ENCODE results near the gene SLC16A12. TPM values are rescaled to one million over a fixed set of nuclear protein-coding genes. Genes with fewer than 3 reads are reported as not detected.
"Not testable (repeated sequence)": the region's sequence is repeated elsewhere in the genome, so short reads cannot be mapped to it uniquely, and the experiment has no call there.

Gene SLC16A12
- total RNA-seq, 2 donors from 2014 or later, result 0.51 to 0.57 TPM

DNA sequence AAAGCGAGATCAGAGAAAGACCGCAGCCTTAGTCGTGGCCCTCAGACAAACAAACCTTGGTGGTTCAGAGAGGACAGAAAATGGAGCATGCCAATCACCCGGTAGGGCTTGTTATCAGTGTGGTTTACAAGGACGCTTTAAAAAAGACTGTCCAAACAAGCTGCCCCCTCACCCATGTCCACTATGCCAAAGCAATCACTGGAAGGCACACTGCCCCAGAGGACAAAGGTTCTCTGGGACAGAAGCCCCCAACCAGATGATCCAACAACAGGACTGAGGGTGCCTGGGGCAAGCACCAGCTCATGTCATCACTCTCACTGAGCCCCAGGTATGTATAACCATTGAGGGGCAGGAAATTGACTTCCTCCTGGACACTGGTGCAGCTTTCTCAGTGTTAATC, 126.1 kb downstream of the SLC16A12 start:
- intact Hi-C loops (cut with DNase I), result not testable (repeated sequence)

DNA sequence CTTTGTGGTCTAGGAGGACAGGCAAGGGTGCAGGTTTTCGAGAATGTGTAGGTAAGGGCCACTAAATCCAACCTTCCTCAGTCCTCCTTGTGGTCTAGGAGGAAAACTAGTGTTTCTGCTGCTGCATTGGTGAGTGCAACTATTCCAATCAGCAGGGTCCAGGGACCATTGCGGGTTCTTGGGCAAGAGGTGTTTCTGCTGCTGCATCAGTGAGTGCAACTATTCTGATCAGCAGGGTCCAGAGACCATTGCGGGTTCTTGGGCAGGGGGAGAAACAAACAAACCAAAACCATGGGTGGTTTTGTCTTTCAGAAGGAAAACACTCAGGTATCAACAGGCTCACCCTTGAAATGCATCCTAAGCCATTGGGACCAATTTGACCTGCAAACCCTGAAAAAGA, 127.6 kb downstream of the SLC16A12 start:
- DNase-seq (ENCODE audit: low spot score); intact Hi-C loops (cut with DNase I): not testable (repeated sequence)

More for the DNA sequence above, 126.1 kb downstream of the SLC16A12 start:
- not testable (repeated sequence) for DNase-seq (ENCODE audit: low spot score)

DNA sequence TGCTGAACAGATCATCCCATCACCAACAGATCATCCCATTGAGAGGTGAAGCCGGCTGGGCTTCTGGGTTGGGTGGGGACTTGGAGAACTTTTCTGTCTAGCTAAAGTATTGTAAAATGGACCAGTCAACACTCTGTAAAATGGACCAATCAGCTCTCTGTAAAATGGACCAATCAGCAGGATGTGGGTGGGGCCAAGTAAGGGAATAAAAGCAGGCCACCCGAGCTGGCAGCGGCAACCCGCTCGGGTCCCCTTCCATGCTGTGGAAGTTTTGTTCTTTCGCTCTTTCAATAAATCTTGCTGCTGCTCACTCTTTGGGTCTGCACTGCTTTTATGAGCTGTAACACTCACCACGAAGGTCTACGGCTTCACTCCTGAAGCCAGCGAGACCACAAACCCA, 129.2 kb downstream of the SLC16A12 start:
- DNase-seq (ENCODE audit: low spot score); intact Hi-C loops (cut with DNase I): not testable (repeated sequence)

DNA sequence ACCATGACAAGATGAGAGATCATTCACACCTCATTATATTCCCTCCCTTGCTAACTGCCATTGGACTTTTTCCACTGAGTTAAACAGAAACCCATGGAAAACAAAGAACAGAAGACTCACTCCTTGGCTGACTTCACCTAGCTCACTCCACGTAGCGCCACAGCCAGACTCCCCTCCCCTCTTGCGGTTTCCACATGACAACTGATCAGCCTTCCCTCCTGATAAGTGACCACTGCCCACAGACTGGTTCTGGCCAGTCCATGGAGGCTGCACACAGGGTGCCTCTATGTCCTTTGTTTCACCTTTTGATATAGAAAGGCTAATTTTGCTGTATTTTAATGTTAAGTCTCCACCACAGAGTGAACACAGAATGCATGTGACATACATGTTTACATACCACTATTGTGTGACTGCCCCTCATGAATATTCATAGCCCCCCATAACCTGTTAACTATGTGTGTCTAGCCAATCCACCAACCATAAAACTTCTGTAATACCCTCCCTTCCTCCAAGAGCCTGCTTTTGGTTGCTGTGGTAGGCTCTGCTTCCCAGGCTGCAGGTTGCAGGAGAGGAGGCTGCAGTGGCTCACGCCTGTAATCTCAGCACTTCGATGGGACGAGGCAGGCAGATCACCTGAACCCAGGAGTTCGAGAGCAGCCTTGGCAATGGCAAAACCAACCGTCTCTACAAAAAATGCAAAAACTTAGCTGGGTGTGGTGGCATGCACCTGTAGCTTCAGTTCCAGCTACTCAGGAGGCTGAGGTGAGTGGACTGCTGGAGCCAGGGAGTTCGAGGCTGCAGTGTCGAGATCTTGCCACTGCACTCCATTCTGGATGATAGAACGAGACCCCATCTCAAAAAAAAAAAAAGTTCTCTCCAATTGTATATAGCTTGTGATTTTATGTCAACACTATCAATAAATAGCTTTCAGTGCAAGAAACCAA, 131.0 kb downstream of the SLC16A12 start:
- no peak for DNase-seq (ENCODE audit: low spot score)
- intact Hi-C loops (cut with DNase I), result no loop called here

DNA sequence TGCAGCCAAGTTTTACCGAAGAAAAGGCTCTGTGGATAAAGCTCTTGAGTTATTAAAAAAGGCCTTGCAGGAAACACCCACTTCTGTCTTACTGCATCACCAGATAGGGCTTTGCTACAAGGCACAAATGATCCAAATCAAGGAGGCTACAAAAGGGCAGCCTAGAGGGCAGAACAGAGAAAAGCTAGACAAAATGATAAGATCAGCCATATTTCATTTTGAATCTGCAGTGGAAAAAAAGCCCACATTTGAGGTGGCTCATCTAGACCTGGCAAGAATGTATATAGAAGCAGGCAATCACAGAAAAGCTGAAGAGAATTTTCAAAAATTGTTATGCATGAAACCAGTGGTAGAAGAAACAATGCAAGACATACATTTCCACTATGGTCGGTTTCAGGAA, 132.4 kb downstream of the SLC16A12 start:
- DNase-seq (ENCODE audit: low spot score), result no peak
- intact Hi-C loops (cut with DNase I), result no loop called here

DNA sequence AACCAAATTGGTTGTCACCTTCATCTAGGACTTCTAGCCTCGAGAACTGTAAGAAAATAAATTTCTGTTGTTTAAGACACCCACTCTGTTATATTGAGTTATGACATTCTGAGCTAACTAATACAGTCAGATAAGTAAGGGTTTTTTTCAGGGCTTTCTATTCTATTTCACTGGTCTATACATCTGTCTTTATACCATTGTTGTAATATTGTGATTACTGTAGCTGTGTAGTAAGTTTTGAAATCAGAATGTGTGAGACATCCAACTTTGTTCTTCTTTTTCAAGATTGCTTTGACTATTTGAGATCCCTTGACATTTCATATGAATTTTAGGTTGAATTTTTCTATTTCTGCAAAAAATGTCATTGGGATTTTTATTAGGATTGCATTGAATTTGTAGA, 135.4 kb downstream of the SLC16A12 start:
- DNase-seq (ENCODE audit: low spot score), result no peak
- intact Hi-C loops (cut with DNase I), result no loop called here

DNA sequence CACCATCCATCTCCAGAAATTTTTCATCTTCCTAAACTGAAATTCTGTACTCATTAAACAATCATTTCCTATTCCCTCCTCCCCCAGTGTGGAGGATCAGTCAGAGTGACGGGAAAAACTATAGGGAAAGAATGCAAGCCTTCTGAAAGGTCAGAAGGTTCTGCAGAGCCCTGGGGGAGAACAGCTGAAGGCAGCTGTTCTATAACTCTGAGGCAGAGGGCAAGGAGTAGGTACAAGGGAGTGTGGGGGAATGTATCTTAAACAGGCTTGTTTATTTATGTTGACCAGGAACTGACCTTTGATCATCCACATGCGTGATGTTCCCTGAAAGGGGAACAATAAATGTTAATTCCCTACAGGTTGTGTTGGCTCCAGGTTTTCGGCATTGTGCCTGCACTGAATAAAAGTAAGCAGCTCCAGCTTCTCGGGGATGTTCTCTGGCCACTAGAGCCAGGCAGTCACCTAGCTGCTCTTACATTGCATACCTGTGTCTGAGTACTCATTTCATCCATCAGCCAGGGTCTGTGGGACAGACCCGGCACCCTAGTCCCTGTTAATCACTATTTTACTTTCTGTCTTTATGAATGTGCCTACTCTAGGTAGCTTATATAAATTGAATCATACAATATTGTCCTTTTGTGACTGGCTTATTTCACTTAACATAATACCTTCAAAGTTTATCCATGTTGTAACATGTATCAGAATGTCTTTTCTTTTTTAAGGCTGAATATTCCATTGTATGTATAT, 137.2 kb downstream of the SLC16A12 start:
- intact Hi-C loops (cut with DNase I), result no loop called here
- no peak for DNase-seq (ENCODE audit: low spot score)

DNA sequence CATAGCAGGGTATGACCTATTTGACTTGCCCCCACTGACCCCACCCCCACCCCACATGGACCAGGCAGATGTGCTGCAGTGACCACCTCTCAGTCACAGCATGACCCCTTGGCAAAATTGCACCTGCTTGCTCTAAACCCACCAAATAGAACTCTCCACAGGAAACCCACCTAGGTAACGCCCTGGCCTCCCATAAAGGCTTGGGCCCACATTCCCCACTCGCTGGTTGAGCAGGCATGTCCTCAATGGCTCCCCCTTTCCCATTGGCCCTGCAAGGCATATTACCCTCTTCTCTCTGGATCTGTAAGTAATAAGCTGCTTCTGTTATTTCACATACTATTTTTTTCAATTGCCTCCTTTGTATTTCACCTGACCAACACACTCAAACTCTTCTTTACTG, 140.3 kb downstream of the SLC16A12 start:
- intact Hi-C loops (cut with DNase I), result no loop called here
- no peak for DNase-seq (ENCODE audit: low spot score)

DNA sequence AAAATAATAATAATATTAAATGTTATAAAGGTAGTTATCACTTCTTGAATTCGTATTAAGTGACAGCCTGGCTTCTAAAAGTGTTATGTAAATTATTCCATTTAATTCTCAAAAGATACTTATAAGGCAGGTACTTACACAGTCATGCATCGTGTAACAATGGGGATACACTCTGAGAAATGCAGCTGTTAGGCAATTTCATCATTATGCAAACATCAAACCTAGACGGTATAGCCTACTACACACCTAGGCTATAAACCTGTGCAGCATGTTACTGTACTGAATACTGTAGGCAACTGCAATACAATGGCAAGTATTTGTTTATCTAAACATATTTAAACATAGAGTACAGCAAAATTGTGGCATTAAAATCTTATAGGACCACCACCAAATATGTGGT, 141.5 kb downstream of the SLC16A12 start:
- intact Hi-C loops (cut with DNase I), result no loop called here
- no peak for DNase-seq (ENCODE audit: low spot score)

DNA sequence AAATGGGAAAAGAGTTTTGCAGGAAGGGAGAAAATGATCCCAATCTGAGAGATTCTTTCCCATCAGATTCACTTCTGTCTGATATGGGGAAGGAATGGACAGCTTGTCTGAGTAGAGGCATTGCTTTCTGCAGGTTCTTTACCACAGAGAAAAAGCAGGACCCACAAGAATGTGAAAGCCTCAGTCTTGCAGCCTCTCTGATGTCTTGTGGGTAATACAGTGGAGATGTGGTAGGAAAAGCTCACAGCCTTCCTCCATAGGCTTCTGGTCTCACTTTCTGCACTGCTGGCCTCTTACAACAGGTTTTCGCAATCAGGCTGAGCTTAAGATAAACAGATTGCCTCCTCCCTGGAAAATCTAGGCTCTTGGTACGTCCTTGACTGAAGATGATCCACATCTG, 142.4 kb downstream of the SLC16A12 start:
- intact Hi-C loops (cut with DNase I), result no loop called here
- no peak for DNase-seq (ENCODE audit: low spot score)

DNA sequence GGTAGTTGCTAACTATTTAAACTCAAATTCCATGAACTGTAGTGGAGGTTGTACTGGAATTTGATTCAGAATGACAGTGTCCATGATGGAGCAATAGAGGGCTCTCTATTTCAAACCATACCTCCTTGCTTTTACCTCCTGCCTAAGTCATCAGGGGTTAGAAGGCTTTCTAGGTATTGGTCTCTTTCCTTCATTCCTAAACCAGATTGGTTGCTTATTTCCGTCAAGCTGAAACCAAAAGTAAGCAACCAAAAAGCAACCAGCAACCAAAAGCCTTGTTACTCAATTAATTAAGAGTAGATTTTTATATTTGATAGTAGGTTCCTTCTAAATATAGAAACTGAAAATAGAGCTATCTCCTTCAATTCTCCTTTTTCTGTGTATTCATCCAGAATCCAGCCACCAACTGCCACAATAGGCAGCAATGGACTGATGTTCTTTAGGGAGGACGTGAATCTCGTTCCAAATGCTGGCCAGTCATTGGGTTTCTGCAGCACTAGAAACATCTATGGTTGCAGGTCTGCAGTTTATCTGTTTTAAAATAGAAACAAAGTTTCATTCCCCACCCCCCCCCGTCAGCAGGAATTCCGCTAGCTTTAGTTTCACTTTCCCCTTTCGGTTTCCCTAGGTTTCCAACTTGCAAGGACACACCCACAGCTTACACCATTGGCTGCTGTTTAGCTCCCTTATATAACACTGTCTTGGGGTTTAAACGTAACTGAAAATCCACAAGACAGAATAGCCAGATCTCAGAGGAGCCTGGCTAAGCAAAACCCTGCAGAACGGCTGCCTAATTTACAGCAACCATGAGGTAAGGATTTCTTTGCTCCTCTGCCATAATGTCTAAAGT, 143.3 kb downstream of the SLC16A12 start, which contains the start of gene IFIT1:
IFIT1 (plus strand) TSS at position 717 of the 850 bp plus-strand sequence; CDS start at position 807, 90 bp downstream.
- intact Hi-C loops (cut with DNase I), result no loop called here
- no peak for DNase-seq (ENCODE audit: low spot score)

DNA sequence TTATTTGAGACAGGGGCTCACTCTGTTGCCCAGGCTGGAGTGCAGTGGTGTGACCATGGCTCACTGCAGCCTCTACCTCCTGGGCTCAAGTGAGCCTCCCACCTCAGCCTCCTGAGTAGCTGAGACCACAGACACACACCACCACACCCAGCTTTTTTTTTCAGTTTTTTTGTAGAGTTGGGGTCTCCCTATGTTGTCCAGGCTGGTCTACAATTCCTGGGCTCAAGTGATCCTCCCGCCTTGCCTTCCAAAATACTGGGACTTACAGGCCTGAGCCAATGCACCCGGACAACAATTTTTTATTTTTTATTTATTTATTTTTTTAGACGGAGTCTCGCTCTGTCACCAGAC, 144.2 kb downstream of the SLC16A12 start:
- DNase-seq (ENCODE audit: low spot score); intact Hi-C loops (cut with DNase I): not testable (repeated sequence)

DNA sequence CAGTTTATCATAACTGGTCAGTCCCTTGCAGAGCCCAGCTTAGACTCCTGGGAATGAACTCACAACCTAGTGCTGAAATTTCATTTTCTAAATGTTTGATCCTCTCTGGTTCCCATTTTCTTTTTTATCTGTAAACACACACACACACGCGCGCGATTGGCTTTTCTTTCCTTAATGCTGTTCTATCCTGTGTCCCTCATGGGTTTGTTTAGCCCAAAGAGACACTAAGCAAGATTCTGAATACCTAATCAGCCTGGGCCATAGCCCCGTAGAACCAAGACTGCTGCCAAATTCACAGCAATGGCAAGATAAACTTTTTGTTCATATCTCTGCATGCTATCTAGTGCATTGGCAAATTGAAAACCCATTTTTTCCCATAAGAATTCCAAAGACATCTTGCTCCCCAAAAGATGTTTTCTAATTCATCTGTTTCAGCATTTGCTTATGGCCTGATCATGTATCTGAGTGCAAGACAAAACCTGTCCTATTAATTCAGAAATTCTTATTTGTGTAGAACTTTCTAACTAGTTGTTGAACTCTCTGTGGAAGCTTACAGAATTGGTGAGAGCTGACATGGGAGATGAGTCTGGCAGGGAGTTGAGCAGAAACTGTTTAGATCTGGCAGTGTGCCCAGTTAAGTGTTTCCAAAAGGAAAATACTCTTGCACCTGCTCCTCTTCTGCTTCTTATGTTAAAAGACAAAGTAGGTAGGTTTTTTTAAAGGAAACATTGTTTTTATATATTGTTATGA, 144.7 kb downstream of the SLC16A12 start:
- intact Hi-C loops (cut with DNase I), result no loop called here
- no peak for DNase-seq (ENCODE audit: low spot score)

DNA sequence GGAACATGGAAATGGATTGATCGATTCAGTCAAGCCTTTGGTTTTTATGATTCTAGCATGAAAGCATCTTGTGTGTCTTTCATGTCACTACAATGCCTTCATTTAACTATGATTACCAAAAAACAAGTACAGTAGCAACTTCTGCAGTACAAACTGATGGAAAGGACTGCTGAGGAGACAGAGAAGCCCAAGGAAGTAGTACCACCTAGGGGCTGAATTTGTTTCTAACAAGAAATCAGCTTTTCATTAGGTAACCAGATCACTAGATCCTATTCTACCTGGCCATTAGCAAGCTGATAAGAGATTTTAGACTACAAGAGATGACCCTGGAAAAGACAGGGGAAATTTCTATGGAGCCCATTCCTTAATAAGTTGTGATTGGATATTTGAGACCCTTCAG, 146.1 kb downstream of the SLC16A12 start:
- intact Hi-C loops (cut with DNase I), result no loop called here
- no peak for DNase-seq (ENCODE audit: low spot score)

DNA sequence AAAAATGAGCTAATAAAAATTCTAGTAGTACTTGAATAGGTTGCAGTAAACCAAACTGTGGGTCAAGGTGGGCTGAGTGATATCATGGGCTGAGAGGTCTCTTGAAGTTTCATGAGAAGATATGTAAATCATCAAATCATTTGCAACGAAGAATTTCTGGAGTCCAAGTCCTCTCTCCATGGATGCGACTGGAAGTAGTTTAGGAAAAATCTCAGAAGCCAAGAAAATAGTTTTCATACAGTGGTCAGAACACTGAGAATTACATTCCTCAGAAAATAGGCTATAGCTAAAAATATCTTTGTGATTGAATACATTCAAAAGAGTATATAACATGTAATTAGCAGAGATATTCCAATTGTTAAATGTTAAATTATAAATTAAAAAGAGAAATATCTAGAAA, 146.6 kb downstream of the SLC16A12 start:
- DNase-seq (ENCODE audit: low spot score), result no peak
- intact Hi-C loops (cut with DNase I), result no loop called here

DNA sequence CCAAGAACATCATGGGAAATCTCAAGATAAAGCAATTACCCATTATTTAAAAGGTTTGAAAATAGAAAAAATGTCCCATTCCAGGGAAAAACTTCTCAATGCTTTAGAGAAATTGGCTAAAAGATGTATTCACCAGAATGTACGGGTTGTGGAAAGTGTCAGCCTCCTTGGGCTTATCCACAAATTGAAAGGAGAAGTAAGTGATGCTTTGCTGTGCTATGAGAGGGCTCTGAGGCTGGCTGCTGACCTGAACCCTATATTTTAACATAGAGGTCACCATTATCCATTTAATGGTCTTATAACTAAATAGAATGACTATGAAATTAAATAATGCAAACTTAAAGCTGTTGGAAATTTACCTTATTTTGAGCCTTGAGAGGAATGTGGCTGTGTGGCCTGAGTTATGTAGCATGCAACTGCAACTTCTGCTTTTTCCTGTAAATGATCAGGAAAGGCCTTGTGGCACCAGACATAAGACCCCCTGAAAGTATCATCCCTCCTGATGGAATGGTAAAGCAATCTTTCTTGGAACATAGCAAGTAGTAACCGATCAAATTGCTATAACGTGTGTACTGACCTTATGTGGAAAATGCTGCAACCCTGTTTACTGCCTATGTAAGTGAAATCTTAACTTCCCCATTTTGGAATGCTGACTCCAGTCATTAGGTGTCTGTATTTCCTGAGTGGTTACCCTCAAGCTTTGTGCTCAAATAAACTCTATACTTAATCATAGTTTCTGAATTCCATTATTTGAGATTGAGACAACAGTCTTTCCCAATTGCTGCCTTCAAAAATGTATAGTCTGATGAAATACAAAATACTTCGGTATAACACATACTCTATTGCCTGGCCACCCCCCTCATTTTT, 150.7 kb downstream of the SLC16A12 start:
- DNase-seq (ENCODE audit: low spot score), result no peak
- intact Hi-C loops (cut with DNase I), result no loop called here

DNA sequence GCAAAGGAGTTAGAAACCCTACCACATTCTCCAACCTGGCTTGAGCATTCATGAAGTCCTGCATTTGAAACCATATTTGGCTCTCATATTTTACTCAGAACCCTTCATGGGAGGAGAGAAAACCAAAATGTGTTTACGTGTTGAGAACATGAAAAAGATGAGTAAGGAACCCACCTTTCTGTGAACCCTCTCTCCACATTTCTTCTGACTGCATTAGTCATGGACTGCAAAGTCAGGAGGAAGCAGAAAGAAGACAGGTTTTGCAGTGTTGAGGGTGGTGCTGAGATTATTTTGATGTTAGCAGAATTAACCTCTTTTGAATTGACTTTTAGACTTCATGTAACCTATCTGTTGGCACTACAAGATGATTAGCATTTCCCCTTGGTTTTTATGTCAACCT, 152.6 kb downstream of the SLC16A12 start:
- intact Hi-C loops (cut with DNase I), result no loop called here
- no peak for DNase-seq (ENCODE audit: low spot score)
